HPDE6-E6E7 (cell line): Measurements from ENCODE around the gene GPHN.

Experiments used
- DNase-seq: peaks from one replicate; pipeline ENCODE4 v3.0.0; 2011; ENCODE audit warnings: missing footprints; ENCODE audit errors: extremely low spot score

GPHN gene

GRCh38 chr14:66939409-66939808 lies 431.5 kb downstream of the GPHN start:
- DNase-seq, result no peak

GRCh38 chr14:66944872-66945271 lies 436.9 kb downstream of the GPHN start:
- no peak for DNase-seq

- DNase-seq, result no peak
Measured at GRCh38 chr14:66955159-66955558, 447.2 kb downstream of the GPHN start.

- DNase-seq, result no peak
Measured at GRCh38 chr14:66959437-66960050, 451.6 kb downstream of the GPHN start.

- no peak for DNase-seq
Measured at GRCh38 chr14:66965831-66966230, 457.9 kb downstream of the GPHN start.

GRCh38 chr14:66972469-66972868 lies 464.5 kb downstream of the GPHN start:
- no peak for DNase-seq

- peak; percentile 8 for DNase-seq
Measured at GRCh38 chr14:66974397-66975025, 466.6 kb downstream of the GPHN start.

- DNase-seq, result no peak
Measured at GRCh38 chr14:66975251-66975650, 467.3 kb downstream of the GPHN start.

GRCh38 chr14:66979101-66979974 lies 471.4 kb downstream of the GPHN start:
- DNase-seq, result no peak

GRCh38 chr14:66982247-66982646 lies 474.3 kb downstream of the GPHN start:
- DNase-seq, result no peak

- DNase-seq, result no peak
Measured at GRCh38 chr14:66992776-66993175, 484.8 kb downstream of the GPHN start.

- no peak for DNase-seq
Measured at GRCh38 chr14:66993512-66993911, 485.6 kb downstream of the GPHN start.

GRCh38 chr14:66998013-66998412 lies 490.1 kb downstream of the GPHN start:
- DNase-seq, result no peak

- DNase-seq, result no peak
Measured at GRCh38 chr14:66999978-67000377, 492.0 kb downstream of the GPHN start.

GRCh38 chr14:67002994-67003753 lies 495.2 kb downstream of the GPHN start:
- DNase-seq, result no peak

GRCh38 chr14:67004521-67004920 lies 496.6 kb downstream of the GPHN start:
- no peak for DNase-seq

GRCh38 chr14:67010602-67011001 lies 502.7 kb downstream of the GPHN start:
- no peak for DNase-seq

- no peak for DNase-seq
Measured at GRCh38 chr14:67016856-67017255, 508.9 kb downstream of the GPHN start.

- DNase-seq, result no peak
Measured at GRCh38 chr14:67018720-67019119, 510.8 kb downstream of the GPHN start.

- no peak for DNase-seq
Measured at GRCh38 chr14:67019796-67020195, 511.8 kb downstream of the GPHN start.

GRCh38 chr14:67031920-67032774 lies 524.2 kb downstream of the GPHN start:
- no peak for DNase-seq
